ENCODE measurements around the gene BBS4. TPM values are rescaled to one million over a fixed set of nuclear protein-coding genes. Genes with fewer than 3 reads are reported as not detected.
A peak's percentile ranks its signal among the peaks of the same experiment; 100 is the strongest.

Gene BBS4
- total RNA-seq, 1 donor from 2014 or later, result 17.7 TPM

DNA sequence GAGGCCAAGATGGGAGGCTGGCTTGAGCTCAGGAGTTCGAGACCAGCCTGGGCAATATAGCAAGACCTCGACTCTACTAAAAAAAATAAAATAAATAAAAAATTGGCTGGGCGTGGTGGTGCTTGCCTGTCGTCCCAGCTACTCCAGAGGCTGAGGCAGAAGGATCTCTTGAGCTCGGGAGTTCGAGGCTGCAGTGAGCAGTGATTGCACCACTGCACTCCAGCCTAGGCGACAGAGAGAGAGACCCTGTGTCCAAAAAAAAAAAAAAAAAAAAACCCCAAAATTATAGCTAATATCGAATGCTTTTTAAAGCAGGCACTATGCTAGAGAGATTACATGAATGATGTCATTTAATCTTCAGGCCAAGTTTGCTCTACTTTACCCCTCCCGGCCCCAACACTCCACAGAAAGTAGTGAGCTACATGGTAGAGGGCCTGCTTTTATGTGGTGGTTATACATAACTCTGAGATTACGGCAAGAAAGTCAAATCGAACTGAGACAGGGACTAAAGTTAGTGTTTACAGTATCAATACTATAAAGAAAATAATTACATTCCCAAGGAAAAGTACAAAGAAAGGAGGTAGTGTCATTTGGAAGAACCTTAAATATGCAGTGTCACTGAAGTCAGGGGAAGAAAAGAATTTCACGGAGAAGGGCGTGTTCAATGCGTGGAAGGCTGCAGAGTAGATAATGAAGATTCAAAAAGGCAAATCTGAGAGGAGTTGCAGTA lies 96.4 kb downstream of the BBS4 start:
- Histone ChIP-seq H3K4me1 (ENCODE audit: insufficient read depth, low read length) (peaks cover 26% of the 10 kb centered on the region), H3K9me3 (ENCODE audit: insufficient read depth, low read depth, low read length) (no peaks in the 10 kb centered on the region), H4K20me1 (ENCODE audit: insufficient read depth, low read length) (peaks cover 36% of the 10 kb centered on the region), H3K27me3 (ENCODE audit: insufficient read depth, low read length) (no peaks in the 10 kb centered on the region), H3K9ac (ENCODE audit: low read length) (peak overlapping the region; percentile 92), H3K4me2 (ENCODE audit: low read length) (peak overlapping the region; percentile 96), H2AFZ (ENCODE audit: low read depth, low read length) (peak overlapping the region; percentile 90), H3K4me3 (ENCODE audit: insufficient read depth, low read depth, low read length) (peak overlapping the region; percentile 99), H3K27ac (ENCODE audit: low read depth, low read length) (peak overlapping the region; percentile 86), H3K79me2 (ENCODE audit: insufficient read depth, low read length) (peaks cover 54% of the 10 kb centered on the region), H3K36me3 (ENCODE audit: insufficient read depth, low read length) (no peaks in the 10 kb centered on the region)
- no peaks in the 10 kb centered on the region for H3K27me3 Mint-ChIP-seq (ENCODE audit: low read depth, unreplicated experiment)
- no peak for DNase-seq (ENCODE audit: low read depth)
- no peak for TF ChIP-seq EZH2 (IDR thresholded peaks at IDR 0.05; ENCODE audit: insufficient read depth, low read length)
- TF ChIP-seq, protein P1, sequence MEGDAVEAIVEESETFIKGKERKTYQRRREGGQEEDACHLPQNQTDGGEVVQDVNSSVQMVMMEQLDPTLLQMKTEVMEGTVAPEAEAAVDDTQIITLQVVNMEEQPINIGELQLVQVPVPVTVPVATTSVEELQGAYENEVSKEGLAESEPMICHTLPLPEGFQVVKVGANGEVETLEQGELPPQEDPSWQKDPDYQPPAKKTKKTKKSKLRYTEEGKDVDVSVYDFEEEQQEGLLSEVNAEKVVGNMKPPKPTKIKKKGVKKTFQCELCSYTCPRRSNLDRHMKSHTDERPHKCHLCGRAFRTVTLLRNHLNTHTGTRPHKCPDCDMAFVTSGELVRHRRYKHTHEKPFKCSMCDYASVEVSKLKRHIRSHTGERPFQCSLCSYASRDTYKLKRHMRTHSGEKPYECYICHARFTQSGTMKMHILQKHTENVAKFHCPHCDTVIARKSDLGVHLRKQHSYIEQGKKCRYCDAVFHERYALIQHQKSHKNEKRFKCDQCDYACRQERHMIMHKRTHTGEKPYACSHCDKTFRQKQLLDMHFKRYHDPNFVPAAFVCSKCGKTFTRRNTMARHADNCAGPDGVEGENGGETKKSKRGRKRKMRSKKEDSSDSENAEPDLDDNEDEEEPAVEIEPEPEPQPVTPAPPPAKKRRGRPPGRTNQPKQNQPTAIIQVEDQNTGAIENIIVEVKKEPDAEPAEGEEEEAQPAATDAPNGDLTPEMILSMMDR (IDR thresholded peaks at IDR 0.05; ENCODE audit: insufficient read depth, low read depth, low read length), result no peak
- FAIRE-seq, result no peak
- peak overlapping the region; percentile 63 for H3K27ac Mint-ChIP-seq (ENCODE audit: unreplicated experiment)
- peak overlapping the region; percentile 92 for H3K4me3 Mint-ChIP-seq (ENCODE audit: unreplicated experiment)
- no peaks in the 10 kb centered on the region for H3K9me3 Mint-ChIP-seq (ENCODE audit: unreplicated experiment)
- H3K36me3 Mint-ChIP-seq (ENCODE audit: low read depth, unreplicated experiment), result peaks cover 3% of the 10 kb centered on the region
- H3K4me1 Mint-ChIP-seq (ENCODE audit: low read depth, unreplicated experiment), result peaks cover 45% of the 10 kb centered on the region

DNA sequence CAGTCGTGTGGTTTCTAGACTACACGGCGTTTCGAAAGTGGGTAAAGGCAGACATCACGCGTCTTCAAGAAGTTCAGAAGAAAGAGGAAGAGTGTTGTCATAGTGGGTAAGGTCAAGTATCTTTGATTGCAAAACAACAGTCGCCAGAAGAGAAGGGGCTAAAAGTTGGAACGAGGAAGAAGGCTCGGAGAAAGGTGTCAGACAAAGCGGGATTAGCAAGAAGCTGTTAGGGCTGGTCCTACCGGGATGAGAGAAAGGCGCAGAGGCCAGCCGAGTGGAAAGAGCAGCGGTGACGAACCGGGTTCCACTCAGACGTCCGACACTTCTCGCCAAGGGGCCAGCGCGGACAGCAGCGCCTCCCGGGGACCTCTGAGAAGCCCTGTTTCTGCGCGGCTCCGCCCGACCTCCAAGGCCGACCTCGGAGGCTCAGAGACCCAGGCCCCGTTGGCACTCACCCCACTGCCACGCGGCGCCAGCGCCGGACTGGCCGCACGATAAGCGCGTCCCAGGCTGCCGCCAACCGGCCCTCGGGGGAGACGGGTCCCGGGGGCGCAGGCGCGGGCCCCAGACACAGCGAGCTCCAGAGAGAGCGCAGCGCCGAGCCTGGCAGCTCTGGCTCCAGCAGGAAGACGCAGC lies 97.1 kb downstream of the BBS4 start:
- Histone ChIP-seq H3K4me1 (ENCODE audit: insufficient read depth, low read length) (peaks cover 26% of the 10 kb centered on the region), H3K9ac (ENCODE audit: low read length) (peak overlapping the region; percentile 92), H2AFZ (ENCODE audit: low read depth, low read length) (peak overlapping the region; percentile 90), H3K9me3 (ENCODE audit: insufficient read depth, low read depth, low read length) (no peaks in the 10 kb centered on the region), H3K79me2 (ENCODE audit: insufficient read depth, low read length) (peaks cover 49% of the 10 kb centered on the region), H3K4me3 (ENCODE audit: insufficient read depth, low read depth, low read length) (peak overlapping the region; percentile 99), H3K27me3 (ENCODE audit: insufficient read depth, low read length) (no peaks in the 10 kb centered on the region), H3K4me2 (ENCODE audit: low read length) (peak overlapping the region; percentile 96), H3K36me3 (ENCODE audit: insufficient read depth, low read length) (no peaks in the 10 kb centered on the region), H3K27ac (ENCODE audit: low read depth, low read length) (peak overlapping the region; percentile 86), H4K20me1 (ENCODE audit: insufficient read depth, low read length) (peaks cover 36% of the 10 kb centered on the region)
- no peaks in the 10 kb centered on the region for H3K27me3 Mint-ChIP-seq (ENCODE audit: low read depth, unreplicated experiment)
- no peak for TF ChIP-seq EZH2 (IDR thresholded peaks at IDR 0.05; ENCODE audit: insufficient read depth, low read length)
- TF ChIP-seq, protein P1 (IDR thresholded peaks at IDR 0.05; ENCODE audit: insufficient read depth, low read depth, low read length), result no peak
- H3K9me3 Mint-ChIP-seq (ENCODE audit: unreplicated experiment), result no peaks in the 10 kb centered on the region
- DNase-seq (ENCODE audit: low read depth) (no peak), FAIRE-seq (no peak)
- peaks cover under 1% of the 10 kb centered on the region for H3K36me3 Mint-ChIP-seq (ENCODE audit: low read depth, unreplicated experiment)
- H3K4me3 Mint-ChIP-seq (ENCODE audit: unreplicated experiment), result peak overlapping the region; percentile 92
- H3K4me1 Mint-ChIP-seq (ENCODE audit: low read depth, unreplicated experiment), result peaks cover 51% of the 10 kb centered on the region
- H3K27ac Mint-ChIP-seq (ENCODE audit: unreplicated experiment), result peak overlapping the region; percentile 63

Data from astrocyte (in vitro differentiated cells and primary cell).